HG02970 (cell line): ENCODE measurements around the gene SPATA31C1.
"Not testable (repeated sequence)": the region's sequence is repeated elsewhere in the genome, so short reads cannot be mapped to it uniquely, and the experiment has no call there.

Experiments used
- ATAC-seq: cut with Tn5 transposase; IDR thresholded peaks from one replicate; pipeline ENCODE4 v1.9.1; 2021; ENCODE audit warnings: mild to moderate bottlenecking, moderate library complexity, moderate number of reproducible peaks; ENCODE audit not compliant: unreplicated experiment, low FRiP score

SPATA31C1 gene

DNA sequence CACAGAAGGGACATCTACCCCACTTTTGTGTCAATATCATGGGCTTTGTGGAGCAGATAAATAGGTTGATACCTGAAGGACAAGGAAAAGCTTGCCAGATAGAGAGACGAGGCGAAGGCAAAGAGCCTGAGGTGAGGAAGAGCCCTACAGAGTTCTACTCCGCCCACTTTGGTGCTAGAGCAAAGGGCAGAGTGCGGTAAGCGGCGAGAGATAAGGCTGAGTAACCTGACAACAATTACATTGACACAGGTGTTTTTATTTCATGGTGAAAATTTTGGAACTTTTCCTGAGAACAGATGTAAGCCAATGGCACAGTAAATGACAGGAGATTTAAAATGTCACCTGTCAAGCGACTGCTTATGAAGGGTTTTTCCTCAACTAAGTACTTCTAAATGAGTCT, 16.7 kb downstream of the SPATA31C1 start:
- not testable (repeated sequence) for ATAC-seq

DNA sequence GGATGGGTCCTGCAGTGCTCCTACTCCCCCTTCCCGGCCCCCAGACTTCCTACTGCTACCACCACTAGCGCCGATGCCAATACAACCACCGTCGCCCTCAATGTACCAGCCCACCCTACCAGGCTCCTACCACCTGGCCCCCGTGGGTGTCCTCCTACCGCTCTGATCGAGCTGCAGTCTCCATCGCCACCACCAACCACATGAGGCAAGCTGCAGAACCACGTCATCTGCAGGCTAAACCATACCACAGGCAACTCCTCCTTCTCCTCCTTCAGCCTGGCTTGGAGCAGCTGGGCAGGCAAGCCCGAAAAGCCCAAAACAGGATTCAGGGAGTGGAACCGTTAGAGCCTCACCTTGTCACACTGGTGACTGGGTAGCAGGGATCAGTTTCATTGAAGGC, 19.6 kb downstream of the SPATA31C1 start:
- ATAC-seq: not testable (repeated sequence)

DNA sequence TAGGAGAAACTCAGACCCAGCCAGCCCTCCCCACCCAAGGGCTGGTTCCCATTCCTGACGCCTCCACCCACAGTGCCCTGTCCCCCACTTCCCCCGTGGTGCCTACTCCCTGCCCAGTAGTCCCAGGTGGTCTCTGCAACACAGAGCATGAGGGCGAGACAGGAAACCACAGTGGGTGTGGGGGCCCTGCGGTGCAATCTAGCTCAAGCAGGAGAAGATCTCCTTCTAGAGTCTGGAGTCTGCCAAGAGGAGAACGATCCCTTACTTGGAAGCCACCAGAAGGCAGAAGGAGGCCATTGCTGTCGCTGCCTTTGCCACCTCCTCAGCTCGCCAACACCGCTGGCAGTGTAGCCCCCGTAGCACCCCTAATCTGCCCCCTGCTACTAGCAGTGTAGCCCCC, 20.2 kb downstream of the SPATA31C1 start:
- ATAC-seq: not testable (repeated sequence)

DNA sequence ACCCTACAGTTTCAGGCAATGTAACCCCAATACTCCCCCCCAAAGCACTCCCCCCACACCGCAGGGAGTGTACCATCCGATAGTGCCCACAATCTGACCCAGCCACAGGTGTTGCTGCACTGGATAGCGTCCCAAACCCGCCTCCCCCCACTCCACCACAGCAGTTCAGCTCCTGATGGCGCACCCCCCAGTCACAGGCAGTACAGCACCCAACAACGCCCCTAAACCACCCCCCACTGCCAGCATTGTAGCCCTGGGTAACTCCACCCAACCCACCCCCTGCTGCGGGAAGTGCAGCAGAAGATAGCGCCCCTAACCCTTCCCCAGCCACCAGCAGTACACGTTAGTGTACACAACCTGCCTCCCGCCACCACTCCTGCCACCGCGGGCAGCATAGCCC, 20.6 kb downstream of the SPATA31C1 start:
- ATAC-seq: not testable (repeated sequence)

DNA sequence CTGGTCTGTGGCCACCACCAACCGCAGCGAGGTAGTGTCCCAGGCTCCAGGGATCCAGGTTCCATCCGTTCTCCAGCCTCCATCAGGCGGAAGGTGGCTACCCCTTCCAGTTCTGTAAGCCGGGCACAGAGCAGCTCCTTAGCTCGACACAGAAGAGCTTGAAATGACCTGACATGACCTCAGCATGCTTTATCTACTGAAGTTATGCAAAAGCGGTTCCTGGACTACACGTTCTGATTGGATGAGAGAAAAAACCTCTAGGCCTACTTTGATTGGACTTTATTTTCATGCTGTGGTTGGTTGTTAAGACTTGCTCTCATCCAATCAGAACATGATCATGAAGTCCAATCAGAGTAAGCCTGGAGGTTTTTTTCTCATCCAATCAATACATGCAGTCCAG, 21.3 kb downstream of the SPATA31C1 start:
- ATAC-seq: not testable (repeated sequence)

DNA sequence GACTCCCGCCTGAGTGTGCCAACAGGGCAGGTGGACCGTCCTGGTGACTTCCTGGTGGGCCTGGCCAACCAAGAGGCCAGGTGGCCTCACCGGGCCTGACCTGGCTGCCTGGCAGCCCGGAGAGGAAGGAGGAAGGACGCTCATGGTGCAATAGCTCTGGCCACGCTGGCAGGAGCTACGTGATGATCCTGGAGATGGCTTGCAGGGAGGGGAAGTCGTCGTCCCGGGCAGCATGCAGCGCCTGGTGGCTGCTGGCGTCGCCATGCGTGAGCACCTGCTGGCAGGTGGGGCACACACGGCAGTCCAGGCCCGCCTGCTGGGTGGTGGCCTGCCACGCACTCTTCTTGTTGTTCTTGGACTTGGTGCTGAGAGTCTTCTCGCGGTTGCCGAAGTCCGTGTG, 26.3 kb downstream of the SPATA31C1 start:
- no peak for ATAC-seq

DNA sequence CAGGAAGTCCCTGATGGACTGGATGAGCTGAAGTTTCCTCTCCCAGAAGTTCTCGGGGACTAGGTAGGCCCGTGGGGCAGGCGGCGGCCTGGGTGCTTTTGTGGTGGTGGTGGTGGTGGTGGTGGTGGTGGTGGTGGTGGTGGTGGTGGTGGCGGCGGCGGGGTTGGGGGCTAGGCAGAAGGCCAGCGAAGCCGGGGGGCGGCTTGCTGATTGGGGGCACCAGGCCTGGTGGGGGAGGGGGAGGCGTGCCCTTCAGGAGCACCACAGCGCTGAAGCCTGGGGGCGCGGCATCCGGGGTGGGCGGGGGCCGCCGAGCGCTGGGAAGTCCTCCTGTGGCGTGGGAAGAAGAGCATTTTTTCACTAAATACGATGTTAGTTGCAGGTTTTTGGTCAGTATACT, 26.9 kb downstream of the SPATA31C1 start:
- ATAC-seq: no peak

DNA sequence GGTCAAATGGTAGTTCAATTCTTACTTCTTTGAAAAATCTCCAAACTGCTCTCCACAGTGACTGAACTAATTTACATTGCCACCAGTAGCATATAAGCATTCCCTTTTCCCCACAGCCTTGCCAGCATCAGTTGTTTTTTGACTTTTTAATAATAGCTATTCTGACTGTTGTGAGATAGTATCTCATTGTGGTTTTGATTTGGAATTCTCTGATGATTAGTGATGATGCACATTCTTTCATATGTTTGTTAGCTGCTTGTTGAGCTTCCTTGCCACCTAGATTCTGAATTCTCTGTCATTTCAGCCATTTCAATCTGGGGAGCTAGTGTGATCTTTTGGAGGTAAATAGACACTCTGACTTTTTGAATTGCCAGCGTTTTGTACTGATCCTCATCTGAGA, 32.5 kb downstream of the SPATA31C1 start:
- no peak for ATAC-seq

DNA sequence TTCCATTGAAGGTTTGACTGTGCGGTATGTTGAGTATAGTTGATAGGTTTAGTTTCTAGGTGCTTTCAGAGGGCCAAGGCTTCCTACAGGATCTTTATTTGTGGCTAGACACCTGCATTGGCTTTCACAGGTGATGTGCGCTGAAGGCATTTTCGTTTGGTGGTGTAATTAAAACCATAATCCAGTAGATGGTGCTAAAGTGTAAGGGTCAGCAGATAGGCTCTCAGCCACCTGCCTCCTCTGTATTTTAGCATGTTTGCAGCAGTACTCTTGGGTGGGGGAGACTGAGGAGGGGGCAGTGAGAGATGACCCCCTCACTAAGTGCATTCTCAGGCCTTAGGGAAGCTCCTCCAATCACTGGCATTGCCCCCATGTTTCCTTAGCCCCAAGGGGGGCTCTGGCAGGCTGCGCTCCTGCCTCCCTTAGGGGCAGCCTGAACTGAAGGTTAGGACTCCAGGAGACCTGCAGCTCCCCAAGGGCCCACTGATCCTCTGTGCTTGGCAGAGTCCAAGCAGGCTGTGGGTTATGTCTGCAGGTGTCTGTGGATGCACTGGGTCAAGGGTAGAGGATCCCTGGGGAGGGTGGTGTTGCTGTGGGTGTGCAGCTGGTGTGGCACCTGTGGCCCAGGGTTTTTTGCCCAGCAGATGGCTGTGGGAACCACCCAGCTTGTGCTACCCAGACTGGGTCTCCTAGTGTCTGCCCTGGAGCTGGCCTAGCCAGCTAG, 33.2 kb downstream of the SPATA31C1 start:
- ATAC-seq: no peak

DNA sequence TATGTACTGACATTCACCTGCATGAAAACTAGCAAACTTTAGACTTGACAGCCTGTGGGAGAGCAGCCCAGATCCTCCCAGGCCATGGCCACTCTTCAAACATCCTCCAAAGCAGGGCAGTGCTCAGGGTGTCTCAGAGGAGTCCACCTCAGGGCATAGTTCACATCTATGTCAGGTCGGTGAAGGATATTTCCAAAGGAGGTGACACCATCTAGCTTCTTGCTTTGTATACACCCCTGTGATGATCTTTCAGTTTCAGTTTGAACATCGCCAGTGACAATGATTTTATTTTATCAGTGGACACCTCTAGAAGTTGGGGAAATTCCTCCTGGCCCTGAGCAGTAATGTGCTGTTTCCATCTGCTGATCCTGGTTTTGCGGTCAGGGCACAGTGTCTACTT, 36.5 kb downstream of the SPATA31C1 start:
- ATAC-seq: no peak

DNA sequence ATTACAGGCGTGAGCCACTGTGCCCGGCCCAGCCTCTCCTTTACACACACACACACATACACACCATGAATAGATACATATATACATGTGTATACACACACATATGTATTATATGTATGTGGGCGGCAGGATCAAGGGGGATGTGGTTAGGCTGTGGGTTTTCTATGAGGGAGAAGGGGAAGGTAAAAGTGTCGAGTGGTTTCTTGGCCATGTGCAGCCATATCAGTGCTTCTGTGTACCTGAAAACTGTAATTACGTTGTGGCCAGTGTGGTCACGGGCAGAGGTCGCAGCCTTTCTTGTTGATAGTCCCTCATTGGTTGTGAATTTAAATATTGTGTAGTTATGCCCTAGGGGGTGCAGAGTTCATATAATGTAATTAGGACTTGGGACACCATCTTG, 40.1 kb downstream of the SPATA31C1 start:
- ATAC-seq: no peak

DNA sequence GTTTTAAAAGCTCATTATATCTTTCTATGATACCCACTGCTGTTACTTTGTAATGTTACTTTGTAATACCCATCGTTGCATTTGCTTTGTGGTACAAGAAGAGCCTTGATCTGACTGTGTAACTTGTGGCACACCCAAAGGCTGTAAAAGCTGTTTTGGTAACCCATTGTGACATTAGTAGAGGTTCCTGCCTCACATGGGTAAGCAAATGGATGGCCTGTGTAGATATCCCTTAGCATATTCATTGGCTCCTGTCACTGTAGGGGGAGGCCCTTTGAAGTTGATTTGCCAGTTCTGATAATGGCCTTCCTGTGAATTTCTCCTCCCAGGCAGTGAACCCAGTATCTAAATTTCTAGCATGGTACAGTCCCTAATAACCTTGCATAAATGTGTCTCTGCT, 40.8 kb downstream of the SPATA31C1 start:
- ATAC-seq: no peak

DNA sequence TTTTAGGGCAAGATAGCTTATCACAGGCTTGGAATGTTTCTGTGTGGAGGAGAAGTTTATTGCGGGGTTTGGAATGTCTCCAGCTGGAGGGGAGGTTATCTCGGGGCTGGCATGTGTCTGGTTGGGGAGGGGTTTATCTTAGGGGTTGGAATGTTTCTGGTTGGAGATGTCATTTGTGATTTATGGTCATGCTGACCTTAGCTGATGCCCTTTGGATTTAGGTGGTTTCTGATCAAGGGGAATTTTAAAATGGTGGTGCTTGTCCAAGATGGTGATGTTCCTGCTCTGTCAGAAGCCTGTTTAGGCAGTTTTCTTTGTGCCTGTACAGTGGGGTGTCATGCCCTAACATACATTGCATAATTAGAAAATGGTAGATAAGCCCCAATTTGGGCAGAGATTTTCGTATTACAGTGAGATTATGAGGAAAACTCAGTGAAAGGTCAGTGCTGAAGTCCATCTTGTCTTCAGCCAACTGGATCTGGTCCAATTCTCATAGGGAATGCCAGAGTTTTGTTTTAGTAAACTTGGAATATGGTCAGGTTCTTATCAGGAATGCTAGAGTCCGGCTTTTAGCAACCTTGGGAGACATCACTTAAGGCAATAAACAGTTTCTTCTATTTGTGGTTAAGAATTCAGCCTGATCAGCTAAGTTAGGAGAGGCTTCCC, 42.3 kb downstream of the SPATA31C1 start:
- no peak for ATAC-seq

DNA sequence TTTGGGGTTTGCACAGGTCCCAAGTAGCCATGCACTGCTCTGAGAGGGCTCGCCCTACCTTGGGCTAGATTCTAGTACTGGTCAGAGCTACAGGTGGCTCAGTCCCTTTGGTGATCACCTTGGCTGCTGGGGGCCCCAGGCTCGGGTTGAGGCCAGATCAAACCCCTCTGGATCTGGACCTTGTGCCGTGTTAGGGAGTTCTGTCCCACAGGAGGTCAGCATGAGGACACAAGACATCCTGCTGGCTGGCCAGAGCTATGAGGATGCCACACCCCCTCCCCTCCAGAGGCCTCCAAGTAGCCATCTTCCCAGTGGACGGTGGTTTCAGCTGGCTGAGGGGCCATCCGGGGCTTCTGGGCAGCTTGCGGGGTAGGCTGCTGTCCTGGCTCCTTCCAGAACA, 46.0 kb downstream of the SPATA31C1 start:
- ATAC-seq: no peak

DNA sequence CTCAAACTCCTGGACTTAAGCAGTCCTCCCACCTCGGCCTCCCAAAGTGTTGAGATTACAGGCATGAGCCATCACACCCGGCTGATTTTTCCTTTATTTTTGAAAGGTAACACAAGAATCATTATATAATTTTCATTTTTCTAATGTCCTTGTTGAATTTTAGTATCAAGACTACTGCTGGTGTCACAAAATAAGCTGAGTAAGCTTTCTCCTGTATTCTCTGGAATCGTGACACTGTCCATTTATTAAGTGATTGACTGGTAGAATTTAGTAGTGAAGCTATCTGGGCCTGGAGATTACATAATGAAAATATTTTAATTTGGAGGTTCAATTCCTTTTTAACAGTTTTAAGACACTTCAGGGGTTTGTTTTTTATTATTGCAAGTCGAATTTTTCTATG, 47.1 kb downstream of the SPATA31C1 start:
- no peak for ATAC-seq

DNA sequence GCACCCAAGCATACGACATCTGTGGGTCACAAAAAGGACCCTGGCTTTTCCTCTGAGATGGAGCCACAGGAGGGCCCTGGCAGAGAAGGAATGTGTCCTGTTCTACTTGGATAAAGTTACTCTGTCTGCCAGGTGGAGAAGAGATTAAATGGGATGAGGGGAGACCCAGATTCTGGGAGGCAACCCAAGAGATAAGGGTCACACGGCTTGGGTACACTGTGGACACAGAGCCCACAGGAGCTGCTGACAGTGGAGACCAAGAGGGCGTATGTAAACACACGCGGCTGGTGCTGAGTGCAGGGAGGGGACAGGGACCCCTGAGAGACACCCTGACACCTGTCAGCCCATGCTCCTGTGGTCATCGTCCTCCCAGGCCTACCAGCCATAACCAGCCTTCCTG, 50.4 kb downstream of the SPATA31C1 start:
- ATAC-seq: no peak

DNA sequence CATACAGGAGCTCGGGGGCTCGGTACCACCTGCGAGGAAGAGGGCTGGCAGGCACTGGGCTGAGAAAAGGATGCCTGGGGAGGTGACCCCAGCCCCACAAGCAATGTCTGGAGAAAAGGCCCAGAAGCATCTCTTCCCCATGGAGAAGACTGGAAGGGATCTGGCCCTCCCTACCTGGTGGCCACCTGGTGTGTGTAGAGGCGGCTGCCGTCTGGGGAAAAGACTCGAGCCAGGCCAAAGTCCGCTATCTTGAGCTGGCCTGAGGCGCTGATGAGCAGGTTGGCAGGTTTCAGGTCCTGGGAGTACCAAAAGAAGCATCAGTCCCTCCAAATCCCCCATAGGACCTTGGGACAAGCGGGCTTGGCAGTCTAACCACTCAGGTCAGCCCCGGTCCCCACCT, 52.8 kb downstream of the SPATA31C1 start:
- no peak for ATAC-seq

DNA sequence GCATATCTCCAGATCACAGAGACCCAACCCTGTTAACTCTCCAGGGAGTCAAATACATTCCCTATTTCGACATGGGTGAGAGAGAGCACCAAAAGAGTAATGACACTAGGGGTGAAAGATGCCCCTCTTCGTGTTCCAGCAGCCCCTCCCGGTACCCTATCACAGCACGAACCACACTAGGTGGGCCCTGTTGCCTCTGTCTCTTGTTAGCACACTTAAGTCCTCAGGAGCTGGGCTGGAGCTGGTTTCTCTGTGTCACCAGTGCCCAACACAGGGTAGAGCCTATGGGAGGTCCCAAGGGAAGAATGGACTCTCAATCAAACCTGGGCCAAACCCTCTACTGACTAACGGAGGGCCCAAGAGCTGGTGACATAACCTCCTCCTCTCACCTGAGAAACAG, 55.4 kb downstream of the SPATA31C1 start:
- ATAC-seq: no peak
